H9 (cell line): Measurements from ENCODE around the gene KIF23. TPM values are rescaled to one million over a fixed set of nuclear protein-coding genes. Genes with fewer than 3 reads are reported as not detected.

Experiments
- DNase-seq: peaks from one replicate; pipeline ENCODE4 v3.0.0-alpha.2; 2017
- H2AFZ ChIP-seq: one replicate; pipeline ENCODE4 v1.6.1; 2013; ENCODE audit warnings: mild to moderate bottlenecking, low read length, control low read depth, moderate library complexity
- H2AK5ac ChIP-seq: 2 replicates; pipeline ENCODE4 v1.6.1; 2013; ENCODE audit warnings: low read length, control low read depth, mixed read lengths; ENCODE audit not compliant: insufficient read length
- H2BK120ac ChIP-seq: one replicate; pipeline ENCODE4 v1.6.1; 2013; ENCODE audit warnings: low read depth, mild to moderate bottlenecking, low read length, control low read depth, inconsistent platforms; ENCODE audit not compliant: poor library complexity, severe bottlenecking
- H2BK12ac ChIP-seq: 2 replicates; pipeline ENCODE4 v1.6.1; 2013; ENCODE audit warnings: low read length, control low read depth, mixed read lengths, low read depth; ENCODE audit not compliant: insufficient read length
- H2BK15ac ChIP-seq: 2 replicates; pipeline ENCODE4 v1.6.1; 2013; ENCODE audit warnings: low read depth, low read length, control low read depth
- H2BK20ac ChIP-seq: one replicate; pipeline ENCODE4 v1.6.1; 2013; ENCODE audit warnings: low read depth, mild to moderate bottlenecking, low read length, control low read depth, inconsistent platforms; ENCODE audit not compliant: poor library complexity, severe bottlenecking
- H2BK5ac ChIP-seq: 2 replicates; pipeline ENCODE4 v1.6.1; 2013; ENCODE audit warnings: low read length, control low read depth, mixed read lengths; ENCODE audit not compliant: insufficient read length
- H3K14ac ChIP-seq: 2 replicates; pipeline ENCODE4 v1.6.1; 2013; ENCODE audit warnings: low read length, control low read depth; ENCODE audit not compliant: insufficient read depth
- H3K18ac ChIP-seq: 2 replicates; pipeline ENCODE4 v1.6.1; 2013; ENCODE audit warnings: low read depth, mild to moderate bottlenecking, mixed read lengths, low read length, control low read depth; ENCODE audit not compliant: insufficient read length
- H3K23ac ChIP-seq: 2 replicates; pipeline ENCODE4 v1.6.1; 2013; ENCODE audit warnings: low read length, control low read depth, mixed read lengths, low read depth; ENCODE audit not compliant: insufficient read length
- H3K23me2 ChIP-seq: 2 replicates; pipeline ENCODE4 v1.6.1; 2013; ENCODE audit warnings: low read depth, mild to moderate bottlenecking, mixed read lengths, low read length, control low read depth; ENCODE audit not compliant: insufficient read length, poor library complexity, severe bottlenecking
- H3K27ac ChIP-seq: 2 replicates; pipeline ENCODE4 v1.5.1; 2013; ENCODE audit warnings: low read length, control low read depth, mixed read lengths, low read depth; ENCODE audit not compliant: insufficient read length
- H3K27me3 ChIP-seq: 2 replicates; pipeline ENCODE4 v1.6.1; 2013; ENCODE audit warnings: low read length, control low read depth, inconsistent platforms; ENCODE audit not compliant: insufficient read depth
- H3K4ac ChIP-seq: 2 replicates; pipeline ENCODE4 v1.6.1; 2013; ENCODE audit warnings: low read depth, mild to moderate bottlenecking, control low read depth, inconsistent platforms, low read length, moderate library complexity
- H3K4me1 ChIP-seq: 2 replicates; pipeline ENCODE4 v1.6.1; 2013; ENCODE audit warnings: low read length, control low read depth, inconsistent platforms; ENCODE audit not compliant: insufficient read depth
- H3K4me2 ChIP-seq: 2 replicates; pipeline ENCODE4 v1.6.1; 2013; ENCODE audit warnings: low read length, control low read depth, mixed read lengths; ENCODE audit not compliant: insufficient read length, insufficient read depth
- H3K56ac ChIP-seq: 2 replicates; pipeline ENCODE4 v1.6.1; 2013; ENCODE audit warnings: low read depth, mild to moderate bottlenecking, mixed read lengths, low read length, control low read depth; ENCODE audit not compliant: insufficient read length
- H3K79me1 ChIP-seq: 2 replicates; pipeline ENCODE4 v1.6.1; 2013; ENCODE audit warnings: low read depth, mild to moderate bottlenecking, moderate library complexity, low read length, control low read depth, inconsistent platforms; ENCODE audit not compliant: insufficient read depth, poor library complexity, severe bottlenecking
- H3K79me2 ChIP-seq: 2 replicates; pipeline ENCODE4 v1.6.1; 2013; ENCODE audit warnings: low read length, control low read depth, inconsistent platforms; ENCODE audit not compliant: insufficient read depth
- H3K9ac ChIP-seq: 2 replicates; pipeline ENCODE4 v1.6.1; 2013; ENCODE audit warnings: low read length, control low read depth, mixed read lengths; ENCODE audit not compliant: insufficient read length; ENCODE audit errors: extremely low read depth
- H3K9me3 ChIP-seq: one replicate; pipeline ENCODE4 v1.6.1; 2013; ENCODE audit warnings: low read depth, low read length, inconsistent platforms; ENCODE audit not compliant: control insufficient read depth
- H3T11ph ChIP-seq: one replicate; pipeline ENCODE4 v1.6.1; 2013; ENCODE audit warnings: mild to moderate bottlenecking, low read length, control low read depth, inconsistent platforms
- H4K20me1 ChIP-seq: one replicate; pipeline ENCODE4 v1.6.1; 2013; ENCODE audit not compliant: control insufficient read depth, insufficient read length, insufficient read depth
- H4K5ac ChIP-seq: 2 replicates; pipeline ENCODE4 v1.6.1; 2013; ENCODE audit warnings: low read depth, mild to moderate bottlenecking, mixed read lengths, low read length, control low read depth; ENCODE audit not compliant: insufficient read length
- H4K8ac ChIP-seq: replicated peaks from 2 replicates; pipeline ENCODE4 v1.6.1; 2013; ENCODE audit warnings: low read length, control low read depth, mixed read lengths, low read depth; ENCODE audit not compliant: insufficient read length
- H4K91ac ChIP-seq: 2 replicates; pipeline ENCODE4 v1.6.1; 2013; ENCODE audit warnings: low read depth, mild to moderate bottlenecking, moderate library complexity, mixed read lengths, low read length, control low read depth; ENCODE audit not compliant: insufficient read length
- H3K27ac Mint-ChIP-seq, 3 experiments: 2 replicates in 2 of 3; 3 replicates in 1 of 3; pipeline ENCODE4 v1.8.0; 2020 to 2021; ENCODE audit warnings: mixed read lengths in 3 of 3, mild to moderate bottlenecking in 1 of 3, moderate library complexity in 1 of 3
- H3K27me3 Mint-ChIP-seq: 2 replicates; pipeline ENCODE4 v1.8.0; 2021; ENCODE audit warnings: low read depth, mild to moderate bottlenecking, moderate library complexity, mixed read lengths
- H3K36me3 Mint-ChIP-seq, 3 experiments: 2 replicates in 2 of 3; 3 replicates in 1 of 3; pipeline ENCODE4 v1.8.0; 2020 to 2021; ENCODE audit warnings: low read depth in 3 of 3, mixed read lengths in 3 of 3; ENCODE audit not compliant: insufficient read depth in 1 of 3
- H3K4me1 Mint-ChIP-seq, 2 experiments: 2 replicates each; pipeline ENCODE4 v1.8.0; 2020; ENCODE audit warnings: mixed read lengths in 2 of 2
- H3K4me3 Mint-ChIP-seq, 2 experiments: 2 replicates in 1 of 2; 3 replicates in 1 of 2; pipeline ENCODE4 v1.8.0; 2020 to 2021; ENCODE audit warnings: mild to moderate bottlenecking in 2 of 2, mixed read lengths in 2 of 2, moderate library complexity in 1 of 2
- H3K9me3 Mint-ChIP-seq, 2 experiments: 2 replicates in 1 of 2; 3 replicates in 1 of 2; pipeline ENCODE4 v1.8.0; 2020; ENCODE audit warnings: mild to moderate bottlenecking in 2 of 2, mixed read lengths in 2 of 2, moderate library complexity in 1 of 2
- WGBS: extraction: QIAGEN DNeasy Blood & Tissue Kit; methylation state at CpG from one replicate; pipeline ENCODE4 v1.1.7; 2013; ENCODE audit warnings: missing lambda C conversion rate, low lambda C conversion rate, mixed read lengths; ENCODE audit not compliant: insufficient read length; ENCODE audit errors: extremely low coverage; 5-methylcytosine and 5-hydroxymethylcytosine counted together
- total RNA-seq: library from RNA; stranded (reverse); gene quantifications from 2 replicates; pipeline ENCODE4 v1.2.1, GENCODE V29; 2021
- TF ChIP-seq, protein P1 (sequence below): fragments of 200-600 bp; sonication (generic); conservative IDR thresholded peaks from 3 replicates; pipeline ENCODE4 v1.8.0; 2021; ENCODE audit warnings: antibody characterized with exemption, mild to moderate bottlenecking

Gene KIF23
- total RNA-seq, 1 experiment from 2014 or later = 55.4 TPM

DNA sequence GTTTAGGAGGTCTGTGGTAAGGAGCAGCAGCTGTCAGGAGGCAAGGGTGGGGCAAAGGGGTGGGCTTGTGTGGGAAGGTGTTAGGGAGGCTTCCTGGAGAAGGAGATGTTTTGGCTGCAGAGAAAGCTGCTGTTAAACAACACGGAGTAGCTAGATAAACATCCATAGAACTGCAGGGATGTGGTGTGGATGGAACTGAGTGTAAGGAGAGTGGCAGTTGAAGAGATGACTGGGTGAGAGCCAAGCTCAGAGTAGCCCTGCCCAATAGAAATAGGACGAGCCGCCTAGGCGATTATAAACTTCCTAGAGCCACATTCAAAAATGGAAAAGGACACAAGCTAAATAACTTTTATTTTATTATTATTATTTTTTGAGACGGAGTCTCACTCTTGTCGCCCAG lies 58.4 kb downstream of the KIF23 start:
- Histone ChIP-seq H2BK20ac (no peak overlapping the region), H3K27ac (no peak overlapping the region), H2AFZ (no peak overlapping the region), H2BK120ac (no peak overlapping the region), H2BK15ac (no peak overlapping the region), H2BK12ac (no peak overlapping the region), H4K5ac (no peak overlapping the region), H3T11ph (no peak overlapping the region), H3K27me3 (no peaks in the 10 kb centered on the region), H4K91ac (no peak overlapping the region), H3K79me1 (no peaks in the 10 kb centered on the region), H4K20me1 (no peaks in the 10 kb centered on the region), H3K18ac (no peak overlapping the region), H3K4me1 (no peaks in the 10 kb centered on the region), H3K14ac (no peak overlapping the region), H3K23ac (no peak overlapping the region), H3K4ac (no peak overlapping the region), H4K8ac (no peak overlapping the region), H3K9me3 (no peaks in the 10 kb centered on the region), H3K4me2 (no peak overlapping the region), H3K23me2 (no peaks in the 10 kb centered on the region), H3K9ac (no peak overlapping the region), H3K79me2 (no peaks in the 10 kb centered on the region), H2AK5ac (no peak overlapping the region), H3K56ac (no peak overlapping the region), H2BK5ac (no peak overlapping the region)
- Mint-ChIP-seq H3K4me1 (peaks cover 2 to 7% of the 10 kb centered on the region in 2 experiments; a peak in 2 of 4 replicates), H3K4me3 (no peak overlapping the region), H3K27ac (no peak overlapping the region), H3K36me3 (no peaks in the 10 kb centered on the region), H3K9me3 (no peaks in the 10 kb centered on the region), H3K27me3 (no peaks in the 10 kb centered on the region)
- no peak for DNase-seq
- TF ChIP-seq, protein P1, sequence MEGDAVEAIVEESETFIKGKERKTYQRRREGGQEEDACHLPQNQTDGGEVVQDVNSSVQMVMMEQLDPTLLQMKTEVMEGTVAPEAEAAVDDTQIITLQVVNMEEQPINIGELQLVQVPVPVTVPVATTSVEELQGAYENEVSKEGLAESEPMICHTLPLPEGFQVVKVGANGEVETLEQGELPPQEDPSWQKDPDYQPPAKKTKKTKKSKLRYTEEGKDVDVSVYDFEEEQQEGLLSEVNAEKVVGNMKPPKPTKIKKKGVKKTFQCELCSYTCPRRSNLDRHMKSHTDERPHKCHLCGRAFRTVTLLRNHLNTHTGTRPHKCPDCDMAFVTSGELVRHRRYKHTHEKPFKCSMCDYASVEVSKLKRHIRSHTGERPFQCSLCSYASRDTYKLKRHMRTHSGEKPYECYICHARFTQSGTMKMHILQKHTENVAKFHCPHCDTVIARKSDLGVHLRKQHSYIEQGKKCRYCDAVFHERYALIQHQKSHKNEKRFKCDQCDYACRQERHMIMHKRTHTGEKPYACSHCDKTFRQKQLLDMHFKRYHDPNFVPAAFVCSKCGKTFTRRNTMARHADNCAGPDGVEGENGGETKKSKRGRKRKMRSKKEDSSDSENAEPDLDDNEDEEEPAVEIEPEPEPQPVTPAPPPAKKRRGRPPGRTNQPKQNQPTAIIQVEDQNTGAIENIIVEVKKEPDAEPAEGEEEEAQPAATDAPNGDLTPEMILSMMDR = no peak
- WGBS = no CpG with 5 or more reads among the region's 6 CpGs
